B cell (primary cell): ENCODE data around the gene ARR3.

Source experiments
- CTCF ChIP-seq: fragments of 200-600 bp; IDR thresholded peaks from one replicate; pipeline ENCODE4 v1.8.0; 2022; ENCODE audit warnings: antibody characterized with exemption, mild to moderate bottlenecking
- EZH2 ChIP-seq: IDR thresholded peaks from 2 replicates; pipeline ENCODE4 v1.6.1; 2012; ENCODE audit warnings: borderline replicate concordance, low read depth, mild to moderate bottlenecking, moderate library complexity, low read length; ENCODE audit not compliant: insufficient read depth, poor library complexity, severe bottlenecking

- TF ChIP-seq CTCF = no peak
- no peak for TF ChIP-seq EZH2
Measured at GRCh38 chrX:70268034-70268433, at the start of gene ARR3.
